GM06990 (cell line): ENCODE results near the gene APOL2.
"Not testable (repeated sequence)": the region's sequence is repeated elsewhere in the genome, so short reads cannot be mapped to it uniquely, and the experiment has no call there.

Experiments used
- DNase-seq: peaks from one replicate; pipeline ENCODE4 v3.0.0-alpha.2; 2011; ENCODE audit not compliant: insufficient read length; ENCODE audit errors: extremely low read depth
- H3K27me3 ChIP-seq: replicated peaks from 2 replicates; pipeline ENCODE4 v1.6.0; 2011; ENCODE audit warnings: low read length; ENCODE audit not compliant: control insufficient read depth, insufficient read depth
- H3K36me3 ChIP-seq: 2 replicates; pipeline ENCODE4 v1.5.1; 2011; ENCODE audit warnings: low read length; ENCODE audit not compliant: control insufficient read depth, insufficient read depth
- H3K4me3 ChIP-seq: replicated peaks from 2 replicates; pipeline ENCODE4 v1.5.1; 2011; ENCODE audit warnings: low read depth, mild to moderate bottlenecking, control low read depth, low read length
- CTCF ChIP-seq: IDR thresholded peaks from 2 replicates; pipeline ENCODE4 v1.5.1; 2011; ENCODE audit warnings: low read length, control low read depth, mild to moderate bottlenecking, inconsistent platforms; ENCODE audit not compliant: insufficient read depth, poor library complexity, severe bottlenecking

The APOL2 gene

GRCh38 chr22:36277482-36278291 lies 38.4 kb upstream of the APOL2 start:
- DNase-seq, result peak; percentile 73
- Histone ChIP-seq H3K4me3 (no peak overlapping the region), H3K27me3 (no peaks in the 10 kb centered on the region), H3K36me3 (peaks cover 13% of the 10 kb centered on the region)
- TF ChIP-seq CTCF, result peak; percentile 87

- no peak for TF ChIP-seq CTCF
- Histone ChIP-seq H3K4me3 (no peak overlapping the region), H3K36me3 (no peaks in the 10 kb centered on the region), H3K27me3 (no peaks in the 10 kb centered on the region)
- no peak for DNase-seq
Measured at GRCh38 chr22:36274531-36274930, 35.2 kb upstream of the APOL2 start.

- not testable (repeated sequence) for DNase-seq, H3K4me3 ChIP-seq, H3K27me3 ChIP-seq
Measured at GRCh38 chr22:36271951-36272350, 32.6 kb upstream of the APOL2 start.

GRCh38 chr22:36271231-36271630 lies 31.9 kb upstream of the APOL2 start:
- H3K27me3 ChIP-seq, H3K4me3 ChIP-seq, H3K36me3 ChIP-seq, DNase-seq: not testable (repeated sequence)

More at GRCh38 chr22:36271951-36272350, 32.6 kb upstream of the APOL2 start:
- H3K36me3 ChIP-seq, result not testable (repeated sequence)

- DNase-seq, result no peak
- no peak for TF ChIP-seq CTCF
Measured at GRCh38 chr22:36267896-36268485, 28.7 kb upstream of the APOL2 start.

GRCh38 chr22:36267058-36267457 lies 27.7 kb upstream of the APOL2 start:
- no peak for DNase-seq
- H3K27me3 ChIP-seq, result no peaks in the 10 kb centered on the region
- TF ChIP-seq CTCF, result no peak
- H3K36me3 ChIP-seq, result peaks cover 5% of the 10 kb centered on the region
- H3K4me3 ChIP-seq, result no peak overlapping the region

More at GRCh38 chr22:36267896-36268485, 28.7 kb upstream of the APOL2 start:
- no peaks in the 10 kb centered on the region for H3K27me3 ChIP-seq
- H3K4me3 ChIP-seq, result no peak overlapping the region
- H3K36me3 ChIP-seq, result peaks cover 3% of the 10 kb centered on the region

- H3K36me3 ChIP-seq, H3K27me3 ChIP-seq, H3K4me3 ChIP-seq, DNase-seq: not testable (repeated sequence)
Measured at GRCh38 chr22:36263886-36264664, 24.7 kb upstream of the APOL2 start.

- DNase-seq, H3K27me3 ChIP-seq, H3K4me3 ChIP-seq, H3K36me3 ChIP-seq: not testable (repeated sequence)
Measured at GRCh38 chr22:36263216-36263673, 23.9 kb upstream of the APOL2 start.

- not testable (repeated sequence) for H3K27me3 ChIP-seq, DNase-seq, H3K4me3 ChIP-seq
- peaks cover 11% of the 10 kb centered on the region for H3K36me3 ChIP-seq
Measured at GRCh38 chr22:36262307-36262706, 23.0 kb upstream of the APOL2 start.
